Glutamatergic neuron (in vitro differentiated cells): ENCODE data around the gene MCM6. TPM values are rescaled to one million over a fixed set of nuclear protein-coding genes. Genes with fewer than 3 reads are reported as not detected.
"Not testable (repeated sequence)": the region's sequence is repeated elsewhere in the genome, so short reads cannot be mapped to it uniquely, and the experiment has no call there.

ENCODE experiments used
- DNase-seq: peaks from one replicate; pipeline ENCODE4 v3.0.0; 2022
- H3K27ac Mint-ChIP-seq: one replicate; pipeline ENCODE4 v1.8.0; 2020; ENCODE audit warnings: mild to moderate bottlenecking, mixed read lengths, inconsistent platforms; ENCODE audit not compliant: unreplicated experiment
- H3K27me3 Mint-ChIP-seq: one replicate; pipeline ENCODE4 v1.8.0; 2020; ENCODE audit warnings: mild to moderate bottlenecking, moderate library complexity, mixed read lengths, inconsistent platforms; ENCODE audit not compliant: unreplicated experiment
- H3K36me3 Mint-ChIP-seq: one replicate; pipeline ENCODE4 v1.8.0; 2020; ENCODE audit warnings: mild to moderate bottlenecking, mixed read lengths, inconsistent platforms; ENCODE audit not compliant: unreplicated experiment
- H3K4me1 Mint-ChIP-seq: one replicate; pipeline ENCODE4 v1.8.0; 2020; ENCODE audit warnings: mild to moderate bottlenecking, low read depth, mixed read lengths, inconsistent platforms; ENCODE audit not compliant: unreplicated experiment
- H3K4me3 Mint-ChIP-seq: one replicate; pipeline ENCODE4 v1.8.0; 2020; ENCODE audit warnings: mild to moderate bottlenecking, mixed read lengths, inconsistent platforms; ENCODE audit not compliant: unreplicated experiment
- H3K9me3 Mint-ChIP-seq: one replicate; pipeline ENCODE4 v1.8.0; 2020; ENCODE audit warnings: mild to moderate bottlenecking, moderate library complexity, mixed read lengths, inconsistent platforms; ENCODE audit not compliant: unreplicated experiment
- total RNA-seq: library from RNA; stranded (reverse); fragmentation: NEBNext Ultra II Directional; extraction: Animal tissue kit (Norgen Biotek cat#: 25700); gene quantifications from one replicate; pipeline ENCODE4 v1.2.1, GENCODE V29; 2021; ENCODE audit not compliant: unreplicated experiment
- TF ChIP-seq, protein P1 (sequence below): fragments of 200-600 bp; sonication (generic); IDR thresholded peaks from one replicate; pipeline ENCODE4 v1.5.0; 2021; ENCODE audit not compliant: partially characterized antibody, unreplicated experiment

MCM6 gene
- total RNA-seq, 1 donor from 2014 or later: 11.7 TPM

DNA sequence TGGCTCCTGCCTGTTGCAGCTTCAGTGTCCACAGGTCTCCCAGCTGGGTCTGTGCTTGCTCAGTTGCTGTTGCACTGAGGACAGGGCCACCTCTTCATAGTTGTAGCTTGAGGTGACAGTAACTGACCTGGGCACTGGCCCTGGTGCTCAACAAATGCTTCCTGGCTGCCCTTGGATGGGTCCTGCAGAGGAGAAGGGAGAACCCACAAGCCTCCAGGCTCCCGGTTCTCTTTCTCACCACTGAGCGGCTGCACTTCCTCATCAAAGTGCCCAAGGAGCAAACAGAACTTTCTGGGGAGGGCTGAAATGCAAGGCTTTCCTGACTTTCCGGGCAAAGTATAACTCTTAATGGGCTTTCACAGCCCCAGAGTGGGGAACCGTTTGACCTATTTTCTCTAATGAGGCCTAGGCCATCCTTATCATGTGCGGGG lies 78.0 kb downstream of the MCM6 start:
- DNase-seq: no peak
- peaks cover 4% of the 10 kb centered on the region for H3K36me3 Mint-ChIP-seq
- peaks cover 2% of the 10 kb centered on the region for H3K27me3 Mint-ChIP-seq
- no peak overlapping the region for H3K4me3 Mint-ChIP-seq
- no peaks in the 10 kb centered on the region for H3K4me1 Mint-ChIP-seq
- no peak overlapping the region for H3K27ac Mint-ChIP-seq
- TF ChIP-seq, protein P1, sequence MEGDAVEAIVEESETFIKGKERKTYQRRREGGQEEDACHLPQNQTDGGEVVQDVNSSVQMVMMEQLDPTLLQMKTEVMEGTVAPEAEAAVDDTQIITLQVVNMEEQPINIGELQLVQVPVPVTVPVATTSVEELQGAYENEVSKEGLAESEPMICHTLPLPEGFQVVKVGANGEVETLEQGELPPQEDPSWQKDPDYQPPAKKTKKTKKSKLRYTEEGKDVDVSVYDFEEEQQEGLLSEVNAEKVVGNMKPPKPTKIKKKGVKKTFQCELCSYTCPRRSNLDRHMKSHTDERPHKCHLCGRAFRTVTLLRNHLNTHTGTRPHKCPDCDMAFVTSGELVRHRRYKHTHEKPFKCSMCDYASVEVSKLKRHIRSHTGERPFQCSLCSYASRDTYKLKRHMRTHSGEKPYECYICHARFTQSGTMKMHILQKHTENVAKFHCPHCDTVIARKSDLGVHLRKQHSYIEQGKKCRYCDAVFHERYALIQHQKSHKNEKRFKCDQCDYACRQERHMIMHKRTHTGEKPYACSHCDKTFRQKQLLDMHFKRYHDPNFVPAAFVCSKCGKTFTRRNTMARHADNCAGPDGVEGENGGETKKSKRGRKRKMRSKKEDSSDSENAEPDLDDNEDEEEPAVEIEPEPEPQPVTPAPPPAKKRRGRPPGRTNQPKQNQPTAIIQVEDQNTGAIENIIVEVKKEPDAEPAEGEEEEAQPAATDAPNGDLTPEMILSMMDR: no peak
- H3K9me3 Mint-ChIP-seq: peaks cover 2% of the 10 kb centered on the region

DNA sequence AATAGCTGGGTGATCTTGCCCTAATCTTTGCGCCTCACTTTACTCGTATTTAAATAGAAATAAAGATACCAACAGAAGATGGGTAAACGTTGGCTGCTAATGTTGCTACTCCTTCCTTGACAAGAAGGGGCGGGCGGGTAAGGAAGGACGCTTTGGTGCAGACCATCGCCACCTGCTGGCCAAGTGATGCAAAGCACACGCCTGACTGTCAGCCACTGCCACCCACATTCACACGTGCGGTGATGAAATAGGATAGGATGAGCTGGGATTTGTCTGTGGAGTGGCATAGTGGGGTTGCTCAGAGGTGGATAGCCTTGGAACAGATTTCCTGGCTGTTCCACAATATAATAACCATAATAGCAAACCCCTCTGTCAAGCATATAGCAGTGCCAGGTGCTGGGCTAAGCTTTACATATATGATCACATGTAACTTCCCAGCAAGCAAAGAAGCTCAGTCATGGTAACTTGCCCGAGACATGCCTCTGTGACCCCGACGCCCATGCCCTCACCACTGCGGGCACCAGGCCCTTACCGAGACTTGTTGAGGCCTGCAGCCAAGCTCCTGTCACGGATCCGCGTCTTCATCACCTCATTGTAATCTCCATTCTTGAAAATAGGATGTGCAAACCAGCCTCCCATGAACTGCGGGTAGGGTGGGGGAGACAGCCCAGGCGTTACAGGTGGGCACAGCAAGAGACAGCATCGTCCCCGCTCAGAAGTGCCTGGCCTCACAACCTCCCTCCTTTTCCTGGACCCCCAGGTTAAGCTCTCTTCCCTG lies 78.6 kb downstream of the MCM6 start:
- H3K36me3 Mint-ChIP-seq: peaks cover 4% of the 10 kb centered on the region
- DNase-seq: peak; percentile 84
- H3K4me1 Mint-ChIP-seq: no peaks in the 10 kb centered on the region
- H3K9me3 Mint-ChIP-seq: peaks cover 2% of the 10 kb centered on the region
- no peak overlapping the region for H3K27ac Mint-ChIP-seq
- TF ChIP-seq, protein P1: peak; percentile 87
- no peak overlapping the region for H3K4me3 Mint-ChIP-seq
- H3K27me3 Mint-ChIP-seq: peaks cover 2% of the 10 kb centered on the region

DNA sequence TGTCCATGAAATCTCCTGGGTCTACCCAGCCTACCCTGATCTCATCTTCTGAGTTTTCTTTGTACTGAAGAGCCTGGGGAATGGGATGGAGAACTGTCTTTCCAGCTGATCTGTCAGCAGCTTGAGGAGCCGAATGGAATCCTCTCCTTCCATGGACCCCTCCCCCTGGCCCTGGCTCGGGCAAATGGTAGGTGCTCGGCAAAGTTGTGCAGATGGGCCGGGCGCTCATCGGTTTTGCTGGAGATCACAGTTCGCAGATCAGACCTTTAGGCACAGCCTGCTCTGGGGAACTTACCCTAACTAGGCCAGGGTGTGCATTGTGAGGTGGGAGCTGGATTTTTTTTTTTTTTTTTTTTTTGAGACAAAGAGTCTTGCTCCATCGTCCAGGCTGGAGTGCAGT lies 79.6 kb downstream of the MCM6 start:
- TF ChIP-seq, protein P1: no peak
- H3K36me3 Mint-ChIP-seq: no peaks in the 10 kb centered on the region

DNA sequence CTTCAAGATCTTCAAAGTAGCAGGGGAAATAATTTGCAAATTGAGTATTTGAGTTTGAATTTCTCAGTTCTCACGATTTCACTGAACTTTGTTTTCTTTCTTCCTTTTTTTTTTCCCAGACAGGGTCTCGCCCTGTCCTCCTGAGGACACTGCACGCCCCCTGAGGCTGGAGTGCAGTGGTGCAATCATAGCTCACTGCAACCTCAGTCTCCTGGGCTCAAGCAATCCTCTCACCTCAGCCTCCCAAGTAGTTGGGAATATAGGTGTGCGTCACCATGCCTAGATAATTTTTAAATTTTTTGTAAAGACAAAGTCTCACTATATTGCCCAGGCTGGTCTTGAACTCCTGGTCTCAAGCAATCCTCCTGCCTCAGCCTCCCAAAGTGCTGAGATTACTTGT lies 80.6 kb downstream of the MCM6 start:
- H3K36me3 Mint-ChIP-seq, H3K27ac Mint-ChIP-seq: not testable (repeated sequence)

More for the DNA sequence above, 79.6 kb downstream of the MCM6 start:
- Mint-ChIP-seq H3K4me1 (no peaks in the 10 kb centered on the region), H3K27ac (no peak overlapping the region), H3K4me3 (no peak overlapping the region), H3K9me3 (peaks cover 2% of the 10 kb centered on the region), H3K27me3 (no peaks in the 10 kb centered on the region)
- no peak for DNase-seq

DNA sequence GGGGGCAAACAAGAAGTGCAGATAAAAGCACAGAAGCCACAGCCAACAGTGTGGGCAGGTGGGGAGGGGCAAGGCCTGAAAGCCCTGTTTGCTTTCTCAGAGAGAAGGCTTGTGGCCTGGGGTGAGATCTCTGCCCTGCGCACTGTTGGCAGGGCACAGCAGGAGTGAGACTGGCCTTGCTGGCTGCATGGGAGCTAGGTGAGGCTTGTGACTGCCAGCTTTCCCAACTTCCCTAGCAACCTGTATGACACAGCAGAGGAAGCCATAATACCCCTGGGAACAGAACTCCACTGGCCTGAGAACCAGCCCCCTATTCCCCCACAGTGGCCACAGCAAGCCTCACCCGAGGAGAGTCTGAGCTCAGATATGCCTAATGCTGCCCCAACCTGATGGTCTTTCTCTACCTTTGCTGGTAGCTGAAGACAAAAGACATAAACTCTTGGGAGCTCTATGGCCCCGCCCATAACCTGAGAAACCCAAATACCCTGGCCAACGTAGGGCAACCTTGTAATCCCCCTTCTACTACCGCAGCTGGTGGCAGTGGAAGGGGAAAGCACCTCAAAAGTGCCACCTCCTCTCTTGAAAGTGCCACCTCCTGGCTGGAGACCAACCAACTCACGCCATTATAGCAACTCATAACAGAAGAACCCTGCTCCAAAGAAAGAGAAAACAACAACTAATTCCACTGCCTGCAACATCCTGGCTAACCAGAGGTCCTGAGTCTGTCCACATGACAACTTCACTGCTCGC lies 83.7 kb downstream of the MCM6 start:
- Mint-ChIP-seq H3K27ac (no peak overlapping the region), H3K4me3 (no peak overlapping the region), H3K9me3 (peaks cover 2% of the 10 kb centered on the region), H3K36me3 (peaks cover 4% of the 10 kb centered on the region), H3K4me1 (no peaks in the 10 kb centered on the region), H3K27me3 (peaks cover 2% of the 10 kb centered on the region)
- DNase-seq: no peak
- TF ChIP-seq, protein P1: no peak

More for the DNA sequence above, 80.6 kb downstream of the MCM6 start:
- DNase-seq, H3K4me3 Mint-ChIP-seq, H3K4me1 Mint-ChIP-seq, H3K27me3 Mint-ChIP-seq, H3K9me3 Mint-ChIP-seq: not testable (repeated sequence)
